Liver (tissue), 3 donors: ENCODE results near the gene NUDT12.

Experiments
- FOXA1 ChIP-seq: IDR thresholded peaks from 2 replicates; pipeline ENCODE4 v1.6.1; 2016; ENCODE audit warnings: antibody characterized with exemption
- RAD21 ChIP-seq, 2 donors: IDR thresholded peaks; 2 replicates each; pipeline ENCODE4 v1.6.1; 2016; ENCODE audit warnings: antibody characterized with exemption in 2 of 2, mild to moderate bottlenecking in 2 of 2
- SP1 ChIP-seq: IDR thresholded peaks from 2 replicates; pipeline ENCODE4 v1.6.1; 2018; ENCODE audit warnings: antibody characterized with exemption, mild to moderate bottlenecking
- YY1 ChIP-seq: IDR thresholded peaks from 2 replicates; pipeline ENCODE4 v1.6.1; 2016; ENCODE audit warnings: antibody characterized with exemption, mild to moderate bottlenecking
- TF ChIP-seq, protein P1 (sequence below): fragments of 150-350 bp; IDR thresholded peaks from 2 replicates; pipeline ENCODE4 v1.5.1; 2017; ENCODE audit warnings: improper control_type of control experiment, low read depth, low read length; ENCODE audit not compliant: missing input control
- TF ChIP-seq, protein P2 (sequence below): IDR thresholded peaks from 2 replicates; pipeline ENCODE4 v1.6.1; 2016; ENCODE audit warnings: antibody characterized with exemption
- donor health status: healthy.
- donor health status: healthy.

DNA sequence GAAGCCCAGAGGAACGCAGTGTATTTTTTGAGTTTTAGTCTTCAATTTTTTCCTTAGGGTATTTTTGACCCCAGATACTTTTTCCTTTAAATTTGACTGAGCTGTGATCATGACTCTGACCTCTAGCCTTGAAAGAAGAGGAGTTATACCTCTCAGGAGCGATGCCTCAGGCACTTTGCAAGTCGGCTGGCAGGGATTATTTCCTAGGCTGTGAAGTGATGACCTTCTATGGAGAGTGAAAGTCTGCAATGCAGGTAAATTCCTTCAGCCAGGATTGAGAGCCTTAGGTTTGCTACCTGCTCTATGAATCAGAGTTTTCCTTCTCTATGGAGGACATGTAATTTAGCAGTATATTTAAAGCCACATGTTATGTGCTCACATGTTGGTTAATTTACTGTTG, 10.8 kb upstream of the NUDT12 start:
- TF ChIP-seq, protein P1, sequence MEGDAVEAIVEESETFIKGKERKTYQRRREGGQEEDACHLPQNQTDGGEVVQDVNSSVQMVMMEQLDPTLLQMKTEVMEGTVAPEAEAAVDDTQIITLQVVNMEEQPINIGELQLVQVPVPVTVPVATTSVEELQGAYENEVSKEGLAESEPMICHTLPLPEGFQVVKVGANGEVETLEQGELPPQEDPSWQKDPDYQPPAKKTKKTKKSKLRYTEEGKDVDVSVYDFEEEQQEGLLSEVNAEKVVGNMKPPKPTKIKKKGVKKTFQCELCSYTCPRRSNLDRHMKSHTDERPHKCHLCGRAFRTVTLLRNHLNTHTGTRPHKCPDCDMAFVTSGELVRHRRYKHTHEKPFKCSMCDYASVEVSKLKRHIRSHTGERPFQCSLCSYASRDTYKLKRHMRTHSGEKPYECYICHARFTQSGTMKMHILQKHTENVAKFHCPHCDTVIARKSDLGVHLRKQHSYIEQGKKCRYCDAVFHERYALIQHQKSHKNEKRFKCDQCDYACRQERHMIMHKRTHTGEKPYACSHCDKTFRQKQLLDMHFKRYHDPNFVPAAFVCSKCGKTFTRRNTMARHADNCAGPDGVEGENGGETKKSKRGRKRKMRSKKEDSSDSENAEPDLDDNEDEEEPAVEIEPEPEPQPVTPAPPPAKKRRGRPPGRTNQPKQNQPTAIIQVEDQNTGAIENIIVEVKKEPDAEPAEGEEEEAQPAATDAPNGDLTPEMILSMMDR: no peak
- TF ChIP-seq, protein P2, sequence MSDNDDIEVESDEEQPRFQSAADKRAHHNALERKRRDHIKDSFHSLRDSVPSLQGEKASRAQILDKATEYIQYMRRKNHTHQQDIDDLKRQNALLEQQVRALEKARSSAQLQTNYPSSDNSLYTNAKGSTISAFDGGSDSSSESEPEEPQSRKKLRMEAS: no peak
- TF ChIP-seq SP1 (no peak), FOXA1 (no peak), YY1 (no peak), RAD21 (IDR thresholded peaks at IDR 0.05) (no peak)
